ENCODE measurements around the gene MEX3A. TPM values are rescaled to one million over a fixed set of nuclear protein-coding genes. Genes with fewer than 3 reads are reported as not detected.
"Not testable (repeated sequence)": the region's sequence is repeated elsewhere in the genome, so short reads cannot be mapped to it uniquely, and the experiment has no call there.

MEX3A gene
- total RNA-seq, 1 donor from 2014 or later = 63.9 TPM

- TF ChIP-seq CTCF (IDR thresholded peaks at IDR 0.05; ENCODE audit: unreplicated experiment) = no peak
- Mint-ChIP-seq H3K36me3 (ENCODE audit: low read depth, unreplicated experiment) (no peaks in the 10 kb centered on the region), H3K4me1 (ENCODE audit: unreplicated experiment) (peaks cover 29% of the 10 kb centered on the region), H3K4me3 (ENCODE audit: unreplicated experiment) (no peak overlapping the region), H3K27me3 (ENCODE audit: unreplicated experiment) (peaks cover 11% of the 10 kb centered on the region), H3K9me3 (ENCODE audit: unreplicated experiment) (no peaks in the 10 kb centered on the region), H3K27ac (ENCODE audit: unreplicated experiment) (no peak overlapping the region)
- no peak for DNase-seq (ENCODE audit: low spot score)
These were observed 38.1 kb upstream of the MEX3A start for GRCh38 chr1:156120318-156120717.

GRCh38 chr1:156119503-156120209 is 37.4 kb upstream of the MEX3A start:
- no peak for DNase-seq (ENCODE audit: low spot score)
- Mint-ChIP-seq H3K27ac (ENCODE audit: unreplicated experiment) (no peak overlapping the region), H3K36me3 (ENCODE audit: low read depth, unreplicated experiment) (no peaks in the 10 kb centered on the region), H3K27me3 (ENCODE audit: unreplicated experiment) (peaks cover 11% of the 10 kb centered on the region), H3K4me3 (ENCODE audit: unreplicated experiment) (no peak overlapping the region), H3K9me3 (ENCODE audit: unreplicated experiment) (no peaks in the 10 kb centered on the region), H3K4me1 (ENCODE audit: unreplicated experiment) (peaks cover 27% of the 10 kb centered on the region)
- no peak for TF ChIP-seq CTCF (IDR thresholded peaks at IDR 0.05; ENCODE audit: unreplicated experiment)

- TF ChIP-seq CTCF (IDR thresholded peaks at IDR 0.05; ENCODE audit: unreplicated experiment) = no peak
- Mint-ChIP-seq H3K36me3 (ENCODE audit: low read depth, unreplicated experiment) (no peaks in the 10 kb centered on the region), H3K4me3 (ENCODE audit: unreplicated experiment) (no peak overlapping the region), H3K27ac (ENCODE audit: unreplicated experiment) (peak overlapping the region; percentile 48), H3K9me3 (ENCODE audit: unreplicated experiment) (no peaks in the 10 kb centered on the region), H3K4me1 (ENCODE audit: unreplicated experiment) (peaks cover 25% of the 10 kb centered on the region), H3K27me3 (ENCODE audit: unreplicated experiment) (peaks cover 14% of the 10 kb centered on the region)
- no peak for DNase-seq (ENCODE audit: low spot score)
These were observed 36.1 kb upstream of the MEX3A start for GRCh38 chr1:156118177-156118868.

GRCh38 chr1:156117414-156118176 is 35.3 kb upstream of the MEX3A start:
- no peak overlapping the region for H3K4me3 Mint-ChIP-seq (ENCODE audit: unreplicated experiment)
- no peak overlapping the region for H3K27ac Mint-ChIP-seq (ENCODE audit: unreplicated experiment)
- H3K4me1 Mint-ChIP-seq (ENCODE audit: unreplicated experiment) = peaks cover 18% of the 10 kb centered on the region
- DNase-seq (ENCODE audit: low spot score) = no peak
- H3K36me3 Mint-ChIP-seq (ENCODE audit: low read depth, unreplicated experiment) = no peaks in the 10 kb centered on the region
- no peaks in the 10 kb centered on the region for H3K9me3 Mint-ChIP-seq (ENCODE audit: unreplicated experiment)
- TF ChIP-seq CTCF (IDR thresholded peaks at IDR 0.05; ENCODE audit: unreplicated experiment) = no peak
- H3K27me3 Mint-ChIP-seq (ENCODE audit: unreplicated experiment) = peaks cover 14% of the 10 kb centered on the region

- H3K4me3 Mint-ChIP-seq (ENCODE audit: unreplicated experiment) = peak overlapping the region; percentile 63
- not testable (repeated sequence) for H3K9me3 Mint-ChIP-seq (ENCODE audit: unreplicated experiment)
These were observed 34.5 kb upstream of the MEX3A start for GRCh38 chr1:156116731-156117130.

More at GRCh38 chr1:156116731-156117130, 34.5 kb upstream of the MEX3A start:
- Mint-ChIP-seq H3K27me3 (ENCODE audit: unreplicated experiment) (peaks cover 14% of the 10 kb centered on the region), H3K4me1 (ENCODE audit: unreplicated experiment) (peaks cover 14% of the 10 kb centered on the region)
- H3K27ac Mint-ChIP-seq (ENCODE audit: unreplicated experiment); H3K36me3 Mint-ChIP-seq (ENCODE audit: low read depth, unreplicated experiment); DNase-seq (ENCODE audit: low spot score): not testable (repeated sequence)

Data from endothelial cell (in vitro differentiated cells).